ENCODE results near the gene STK32B. TPM values are rescaled to one million over a fixed set of nuclear protein-coding genes. Genes with fewer than 3 reads are reported as not detected.

The STK32B gene
- total RNA-seq, 1 experiment from 2014 or later = 11.6 TPM

DNA sequence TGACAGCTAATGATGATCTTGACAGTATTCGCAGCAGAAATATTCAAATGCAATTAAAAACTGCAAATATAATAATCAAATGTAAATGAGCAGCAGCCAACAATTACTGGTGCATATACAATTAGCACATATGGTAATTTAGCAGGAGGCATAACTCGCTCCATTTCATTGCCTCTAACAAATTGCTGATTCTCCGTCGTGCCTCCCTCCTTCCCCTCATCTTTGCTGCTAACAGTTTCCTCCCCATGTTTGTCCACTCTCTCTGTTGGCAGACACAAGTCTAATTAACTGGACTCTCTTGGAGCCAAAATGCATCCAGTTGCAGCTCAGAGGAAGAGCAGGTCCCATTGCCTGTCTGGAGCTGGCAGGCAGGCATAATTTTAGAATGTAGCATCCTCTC, 210.6 kb downstream of the STK32B start:
- H3K36me3 ChIP-seq (ENCODE audit: control insufficient read depth, insufficient read depth, low read length) = no peaks in the 10 kb centered on the region
- BruUV-seq (replicated peaks) = no TSS peak
- H3K27ac ChIP-seq (ENCODE audit: low read length) = no peak overlapping the region
- TF ChIP-seq, protein P1, sequence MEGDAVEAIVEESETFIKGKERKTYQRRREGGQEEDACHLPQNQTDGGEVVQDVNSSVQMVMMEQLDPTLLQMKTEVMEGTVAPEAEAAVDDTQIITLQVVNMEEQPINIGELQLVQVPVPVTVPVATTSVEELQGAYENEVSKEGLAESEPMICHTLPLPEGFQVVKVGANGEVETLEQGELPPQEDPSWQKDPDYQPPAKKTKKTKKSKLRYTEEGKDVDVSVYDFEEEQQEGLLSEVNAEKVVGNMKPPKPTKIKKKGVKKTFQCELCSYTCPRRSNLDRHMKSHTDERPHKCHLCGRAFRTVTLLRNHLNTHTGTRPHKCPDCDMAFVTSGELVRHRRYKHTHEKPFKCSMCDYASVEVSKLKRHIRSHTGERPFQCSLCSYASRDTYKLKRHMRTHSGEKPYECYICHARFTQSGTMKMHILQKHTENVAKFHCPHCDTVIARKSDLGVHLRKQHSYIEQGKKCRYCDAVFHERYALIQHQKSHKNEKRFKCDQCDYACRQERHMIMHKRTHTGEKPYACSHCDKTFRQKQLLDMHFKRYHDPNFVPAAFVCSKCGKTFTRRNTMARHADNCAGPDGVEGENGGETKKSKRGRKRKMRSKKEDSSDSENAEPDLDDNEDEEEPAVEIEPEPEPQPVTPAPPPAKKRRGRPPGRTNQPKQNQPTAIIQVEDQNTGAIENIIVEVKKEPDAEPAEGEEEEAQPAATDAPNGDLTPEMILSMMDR (IDR thresholded peaks at IDR 0.05) = no peak
- no peak for TF ChIP-seq TCF7L2 (IDR thresholded peaks at IDR 0.05; ENCODE audit: low read depth, low read length)
- TF ChIP-seq POLR2AphosphoS5 (IDR thresholded peaks at IDR 0.05; ENCODE audit: low read depth, low read length) = no peak
- TF ChIP-seq SIN3A (IDR thresholded peaks at IDR 0.05; ENCODE audit: borderline replicate concordance, insufficient read depth, low read depth, low read length) = no peak
- TF ChIP-seq, protein P2, sequence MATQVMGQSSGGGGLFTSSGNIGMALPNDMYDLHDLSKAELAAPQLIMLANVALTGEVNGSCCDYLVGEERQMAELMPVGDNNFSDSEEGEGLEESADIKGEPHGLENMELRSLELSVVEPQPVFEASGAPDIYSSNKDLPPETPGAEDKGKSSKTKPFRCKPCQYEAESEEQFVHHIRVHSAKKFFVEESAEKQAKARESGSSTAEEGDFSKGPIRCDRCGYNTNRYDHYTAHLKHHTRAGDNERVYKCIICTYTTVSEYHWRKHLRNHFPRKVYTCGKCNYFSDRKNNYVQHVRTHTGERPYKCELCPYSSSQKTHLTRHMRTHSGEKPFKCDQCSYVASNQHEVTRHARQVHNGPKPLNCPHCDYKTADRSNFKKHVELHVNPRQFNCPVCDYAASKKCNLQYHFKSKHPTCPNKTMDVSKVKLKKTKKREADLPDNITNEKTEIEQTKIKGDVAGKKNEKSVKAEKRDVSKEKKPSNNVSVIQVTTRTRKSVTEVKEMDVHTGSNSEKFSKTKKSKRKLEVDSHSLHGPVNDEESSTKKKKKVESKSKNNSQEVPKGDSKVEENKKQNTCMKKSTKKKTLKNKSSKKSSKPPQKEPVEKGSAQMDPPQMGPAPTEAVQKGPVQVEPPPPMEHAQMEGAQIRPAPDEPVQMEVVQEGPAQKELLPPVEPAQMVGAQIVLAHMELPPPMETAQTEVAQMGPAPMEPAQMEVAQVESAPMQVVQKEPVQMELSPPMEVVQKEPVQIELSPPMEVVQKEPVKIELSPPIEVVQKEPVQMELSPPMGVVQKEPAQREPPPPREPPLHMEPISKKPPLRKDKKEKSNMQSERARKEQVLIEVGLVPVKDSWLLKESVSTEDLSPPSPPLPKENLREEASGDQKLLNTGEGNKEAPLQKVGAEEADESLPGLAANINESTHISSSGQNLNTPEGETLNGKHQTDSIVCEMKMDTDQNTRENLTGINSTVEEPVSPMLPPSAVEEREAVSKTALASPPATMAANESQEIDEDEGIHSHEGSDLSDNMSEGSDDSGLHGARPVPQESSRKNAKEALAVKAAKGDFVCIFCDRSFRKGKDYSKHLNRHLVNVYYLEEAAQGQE (IDR thresholded peaks at IDR 0.05; ENCODE audit: insufficient read depth in 1 of 2, low read depth in 2 of 2, low read length in 1 of 2) = no peak
- H3K4me3 ChIP-seq (ENCODE audit: low read depth in 2 of 2, low read length in 2 of 2) = no peak overlapping the region
- in situ Hi-C loops (cut with HindIII; ENCODE audit: low pct_unique_long_range_greater_than_20kb, low sequenced_read_pairs) = no loop called here
- intact Hi-C loops (cut with micrococcal nuclease; ENCODE audit: unreplicated experiment) = no loop called here
- DNase-seq (ENCODE audit: low read depth, low spot score) (no peak), ATAC-seq (no peak)
- CTCF ChIA-PET = no interaction called here
- POLR2A ChIA-PET = no interaction called here
- H3K27me3 ChIP-seq (ENCODE audit: control insufficient read depth, insufficient read depth, low read length) = no peaks in the 10 kb centered on the region
- H3K4me1 ChIP-seq (ENCODE audit: control insufficient read depth, insufficient read depth, low read length) = no peaks in the 10 kb centered on the region
- no peaks in the 10 kb centered on the region for H3K9me3 ChIP-seq (ENCODE audit: control insufficient read depth, insufficient read depth, low read depth, low read length)

DNA sequence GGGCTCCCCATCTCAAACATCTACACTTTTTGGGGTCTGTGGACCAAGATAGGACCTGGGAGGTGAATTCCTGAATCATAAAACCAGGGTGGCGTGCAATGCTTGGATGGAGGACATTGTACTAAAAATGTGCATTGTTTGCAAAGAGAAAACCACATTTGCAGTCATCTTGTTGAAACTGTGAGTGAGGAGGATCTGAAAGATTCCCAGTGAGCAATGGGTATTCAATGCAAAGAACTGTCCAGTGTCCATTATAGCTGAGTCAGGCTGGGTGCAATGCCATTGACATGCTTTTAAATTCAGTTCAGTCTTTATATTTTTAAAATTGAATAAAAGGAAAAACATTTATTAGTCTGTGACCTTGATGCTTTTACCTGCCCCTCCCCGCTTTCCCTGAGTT, 215.7 kb downstream of the STK32B start:
- CTCF ChIA-PET = no interaction called here
- Histone ChIP-seq H3K36me3 (ENCODE audit: control insufficient read depth, insufficient read depth, low read length) (no peaks in the 10 kb centered on the region), H3K27me3 (ENCODE audit: control insufficient read depth, insufficient read depth, low read length) (no peaks in the 10 kb centered on the region), H3K9me3 (ENCODE audit: control insufficient read depth, insufficient read depth, low read depth, low read length) (no peaks in the 10 kb centered on the region), H3K4me3 (ENCODE audit: low read depth in 2 of 2, low read length in 2 of 2) (no peak overlapping the region), H3K4me1 (ENCODE audit: control insufficient read depth, insufficient read depth, low read length) (no peaks in the 10 kb centered on the region), H3K27ac (ENCODE audit: low read length) (no peak overlapping the region)
- TF ChIP-seq, protein P1 (IDR thresholded peaks at IDR 0.05) = no peak
- TF ChIP-seq SIN3A (IDR thresholded peaks at IDR 0.05; ENCODE audit: borderline replicate concordance, insufficient read depth, low read depth, low read length) (no peak), POLR2AphosphoS5 (IDR thresholded peaks at IDR 0.05; ENCODE audit: low read depth, low read length) (no peak), TCF7L2 (IDR thresholded peaks at IDR 0.05; ENCODE audit: low read depth, low read length) (no peak)
- TF ChIP-seq, protein P2 (IDR thresholded peaks at IDR 0.05; ENCODE audit: insufficient read depth in 1 of 2, low read depth in 2 of 2, low read length in 1 of 2) = no peak
- ATAC-seq = no peak
- intact Hi-C loops (cut with micrococcal nuclease; ENCODE audit: unreplicated experiment) = no loop called here
- DNase-seq (ENCODE audit: low read depth, low spot score) = no peak
- in situ Hi-C loops (cut with HindIII; ENCODE audit: low pct_unique_long_range_greater_than_20kb, low sequenced_read_pairs) = no loop called here
- POLR2A ChIA-PET = no interaction called here
- BruUV-seq (replicated peaks) = no TSS peak

Measured in Panc1 (cell line).